Suprapubic skin (tissue), 4 donors: ENCODE results near the gene PHACTR2. TPM values are rescaled to one million over a fixed set of nuclear protein-coding genes. Genes with fewer than 3 reads are reported as not detected.

ENCODE experiments used
- DNase-seq, 2 donors: peaks; one replicate each; pipeline ENCODE4 v3.0.0-alpha.2; 2019; ENCODE audit warnings: low spot score in 2 of 2
- H3K27ac ChIP-seq: fragments of 200-600 bp; sonication (generic); one replicate; pipeline ENCODE4 v1.5.1; 2019
- H3K27me3 ChIP-seq: fragments of 200-600 bp; sonication (generic); one replicate; pipeline ENCODE4 v1.5.1; 2019
- H3K36me3 ChIP-seq: fragments of 200-600 bp; sonication (generic); one replicate; pipeline ENCODE4 v1.5.1; 2019
- H3K4me1 ChIP-seq: fragments of 200-600 bp; sonication (generic); one replicate; pipeline ENCODE4 v1.5.1; 2019
- H3K4me3 ChIP-seq: fragments of 200-600 bp; sonication (generic); one replicate; pipeline ENCODE4 v1.5.1; 2019; ENCODE audit warnings: mild to moderate bottlenecking
- H3K9me3 ChIP-seq: fragments of 200-600 bp; sonication (generic); one replicate; pipeline ENCODE4 v1.5.1; 2019
- EP300 ChIP-seq: sonication (generic); formaldehyde crosslinking; IDR thresholded peaks from one replicate; pipeline ENCODE4 v1.6.1; 2017; ENCODE audit warnings: antibody characterized with exemption
- POLR2A ChIP-seq, 2 donors: fragments of 450-650 bp; IDR thresholded peaks; one replicate each; pipeline ENCODE4 v1.6.1; 2017; ENCODE audit warnings: antibody characterized with exemption in 2 of 2, mild to moderate bottlenecking in 2 of 2, moderate library complexity in 2 of 2
- POLR2AphosphoS5 ChIP-seq, 3 donors: sonication (generic); formaldehyde crosslinking; IDR thresholded peaks; one replicate each; pipeline ENCODE4 v1.6.1; 2017; ENCODE audit warnings: antibody characterized with exemption in 3 of 3
- WGBS: methylation state at CpG from one replicate; pipeline ENCODE4 v1.1.5; 2018; 5-methylcytosine and 5-hydroxymethylcytosine counted together
- total RNA-seq, 4 donors: library from RNA; depleted of rRNA; stranded (reverse); fragments of >200 nt; gene quantifications; one replicate each; pipeline ENCODE4 v1.1.0, GENCODE V29; 2016
- TF ChIP-seq, protein P1 (sequence below), 2 donors: fragments of 200-600 bp in 1 of 2; fragments of 450-650 bp in 1 of 2; sonication (generic) in 1 of 2; IDR thresholded peaks; one replicate each; pipeline ENCODE4 v1.5.1; 2016 to 2019; ENCODE audit warnings: antibody characterized with exemption in 2 of 2, mild to moderate bottlenecking in 1 of 2, moderate library complexity in 1 of 2

The PHACTR2 gene
- total RNA-seq, 4 donors from 2014 or later: 11.9 to 31.5 (median 20.9) TPM

DNA sequence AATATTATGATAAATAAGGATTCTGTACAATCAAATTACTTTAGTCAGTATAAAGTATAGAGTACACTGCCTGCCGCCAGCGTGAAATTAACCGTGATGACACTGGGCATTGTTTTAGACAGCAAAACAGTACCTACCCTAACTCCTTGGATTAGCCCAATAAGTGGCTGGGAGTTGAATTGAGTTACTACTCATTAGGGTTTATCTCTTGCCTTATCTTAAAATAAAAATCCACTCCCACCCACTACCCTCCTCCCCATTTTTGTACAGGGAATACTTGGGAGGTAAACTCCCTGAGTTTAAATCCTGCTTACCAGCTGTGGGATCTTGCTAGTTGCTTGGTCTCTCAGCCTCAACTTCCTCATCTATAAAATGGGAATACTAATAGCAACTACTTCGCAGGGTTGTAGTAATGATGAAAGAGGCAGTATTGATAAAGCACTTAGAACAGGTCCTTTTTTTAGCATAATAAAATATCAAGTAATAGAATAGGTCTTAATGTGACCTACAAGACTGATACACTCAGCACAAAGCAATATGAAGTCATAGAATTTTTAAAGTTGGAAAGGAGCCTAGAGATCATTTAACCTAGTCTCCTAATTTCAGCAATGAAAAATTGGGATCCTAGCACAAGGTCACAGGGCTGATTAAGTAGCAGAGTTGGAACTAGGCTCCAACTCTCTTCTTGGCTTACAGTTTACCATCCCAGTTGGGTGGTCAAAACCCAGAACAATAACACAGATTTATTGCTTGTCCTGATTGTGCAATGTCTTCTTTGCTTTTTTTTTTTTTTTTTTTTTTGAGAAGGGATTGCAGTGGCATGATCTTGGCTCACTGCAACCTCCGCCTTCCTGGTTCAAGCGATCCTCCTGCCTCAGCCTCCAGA, 23.8 kb downstream of the PHACTR2 start:
- H3K27me3 ChIP-seq: no peaks in the 10 kb centered on the region
- no peaks in the 10 kb centered on the region for H3K9me3 ChIP-seq
- TF ChIP-seq POLR2AphosphoS5 (IDR thresholded peaks at IDR 0.05): no peak
- no peak for TF ChIP-seq EP300
- peak overlapping the region; percentile 7 for H3K27ac ChIP-seq
- peaks cover 22% of the 10 kb centered on the region for H3K4me1 ChIP-seq
- DNase-seq: no peak
- H3K4me3 ChIP-seq: no peak overlapping the region
- H3K36me3 ChIP-seq: no peaks in the 10 kb centered on the region
- 75% methylated on average over 6 of the region's 6 CpGs for WGBS

- no peak overlapping the region for H3K4me3 ChIP-seq
- no peak for DNase-seq
- peaks cover 4% of the 10 kb centered on the region for H3K4me1 ChIP-seq
- H3K27ac ChIP-seq: no peak overlapping the region
- H3K36me3 ChIP-seq: no peaks in the 10 kb centered on the region
- no peaks in the 10 kb centered on the region for H3K27me3 ChIP-seq
- H3K9me3 ChIP-seq: no peaks in the 10 kb centered on the region
- 98% methylated on average over 3 of the region's 3 CpGs for WGBS
- no peak for TF ChIP-seq POLR2A (IDR thresholded peaks at IDR 0.05)
- TF ChIP-seq, protein P1, sequence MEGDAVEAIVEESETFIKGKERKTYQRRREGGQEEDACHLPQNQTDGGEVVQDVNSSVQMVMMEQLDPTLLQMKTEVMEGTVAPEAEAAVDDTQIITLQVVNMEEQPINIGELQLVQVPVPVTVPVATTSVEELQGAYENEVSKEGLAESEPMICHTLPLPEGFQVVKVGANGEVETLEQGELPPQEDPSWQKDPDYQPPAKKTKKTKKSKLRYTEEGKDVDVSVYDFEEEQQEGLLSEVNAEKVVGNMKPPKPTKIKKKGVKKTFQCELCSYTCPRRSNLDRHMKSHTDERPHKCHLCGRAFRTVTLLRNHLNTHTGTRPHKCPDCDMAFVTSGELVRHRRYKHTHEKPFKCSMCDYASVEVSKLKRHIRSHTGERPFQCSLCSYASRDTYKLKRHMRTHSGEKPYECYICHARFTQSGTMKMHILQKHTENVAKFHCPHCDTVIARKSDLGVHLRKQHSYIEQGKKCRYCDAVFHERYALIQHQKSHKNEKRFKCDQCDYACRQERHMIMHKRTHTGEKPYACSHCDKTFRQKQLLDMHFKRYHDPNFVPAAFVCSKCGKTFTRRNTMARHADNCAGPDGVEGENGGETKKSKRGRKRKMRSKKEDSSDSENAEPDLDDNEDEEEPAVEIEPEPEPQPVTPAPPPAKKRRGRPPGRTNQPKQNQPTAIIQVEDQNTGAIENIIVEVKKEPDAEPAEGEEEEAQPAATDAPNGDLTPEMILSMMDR (IDR thresholded peaks at IDR 0.05): no peak
Observed at GRCh38 chr6:143705569-143705968, 27.8 kb downstream of the PHACTR2 start.

DNA sequence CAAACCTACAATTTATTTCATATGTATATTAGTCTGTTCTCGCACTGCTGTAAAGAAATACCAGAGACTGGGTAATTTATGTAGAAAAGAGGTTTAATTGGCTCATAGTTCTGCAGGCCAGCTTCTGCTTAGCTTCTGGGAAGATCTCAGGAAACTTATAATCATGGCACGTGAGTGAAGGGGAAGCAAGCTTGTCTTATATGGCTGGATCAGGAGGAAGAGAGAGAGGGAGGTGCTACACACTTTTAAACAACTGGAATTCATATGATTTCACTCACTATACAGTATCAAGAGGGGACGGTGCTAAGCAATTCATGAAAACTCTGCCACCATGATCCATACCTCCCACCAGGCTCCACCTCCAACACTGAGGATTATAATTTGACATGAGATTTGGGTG, 29.9 kb downstream of the PHACTR2 start:
- WGBS: 81% methylated on average over 3 of the region's 3 CpGs
- H3K27me3 ChIP-seq: no peaks in the 10 kb centered on the region
- DNase-seq: no peak
- no peaks in the 10 kb centered on the region for H3K9me3 ChIP-seq
- H3K4me3 ChIP-seq: no peak overlapping the region
- H3K27ac ChIP-seq: no peak overlapping the region
- no peaks in the 10 kb centered on the region for H3K36me3 ChIP-seq
- TF ChIP-seq EP300 (no peak), POLR2AphosphoS5 (IDR thresholded peaks at IDR 0.05) (no peak), POLR2A (IDR thresholded peaks at IDR 0.05) (no peak)
- TF ChIP-seq, protein P1 (IDR thresholded peaks at IDR 0.05): no peak
- H3K4me1 ChIP-seq: no peaks in the 10 kb centered on the region

GRCh38 chr6:143708889-143709288, 31.1 kb downstream of the PHACTR2 start:
- Histone ChIP-seq H3K27me3 (no peaks in the 10 kb centered on the region), H3K9me3 (no peaks in the 10 kb centered on the region), H3K27ac (no peak overlapping the region), H3K4me1 (no peaks in the 10 kb centered on the region), H3K4me3 (no peak overlapping the region), H3K36me3 (no peaks in the 10 kb centered on the region)
- no peak for DNase-seq
- 96% methylated on average over 1 of the region's 1 CpG for WGBS
- TF ChIP-seq POLR2AphosphoS5 (IDR thresholded peaks at IDR 0.05): no peak
- TF ChIP-seq, protein P1 (IDR thresholded peaks at IDR 0.05): no peak
- TF ChIP-seq POLR2A (IDR thresholded peaks at IDR 0.05): no peak

GRCh38 chr6:143711714-143712113, 33.9 kb downstream of the PHACTR2 start:
- H3K4me1 ChIP-seq: no peaks in the 10 kb centered on the region
- peaks cover 5% of the 10 kb centered on the region for H3K36me3 ChIP-seq
- TF ChIP-seq, protein P1 (IDR thresholded peaks at IDR 0.05): no peak
- TF ChIP-seq EP300: no peak
- no peak for TF ChIP-seq POLR2A (IDR thresholded peaks at IDR 0.05)
- TF ChIP-seq POLR2AphosphoS5 (IDR thresholded peaks at IDR 0.05): no peak

More at GRCh38 chr6:143711714-143712113, 33.9 kb downstream of the PHACTR2 start:
- Histone ChIP-seq H3K9me3 (no peaks in the 10 kb centered on the region), H3K27ac (no peak overlapping the region), H3K27me3 (no peaks in the 10 kb centered on the region), H3K4me3 (no peak overlapping the region)
- 95% methylated on average over 3 of the region's 3 CpGs for WGBS
- no peak for DNase-seq
